ENCODE results near the gene RPL7L1.

DNA sequence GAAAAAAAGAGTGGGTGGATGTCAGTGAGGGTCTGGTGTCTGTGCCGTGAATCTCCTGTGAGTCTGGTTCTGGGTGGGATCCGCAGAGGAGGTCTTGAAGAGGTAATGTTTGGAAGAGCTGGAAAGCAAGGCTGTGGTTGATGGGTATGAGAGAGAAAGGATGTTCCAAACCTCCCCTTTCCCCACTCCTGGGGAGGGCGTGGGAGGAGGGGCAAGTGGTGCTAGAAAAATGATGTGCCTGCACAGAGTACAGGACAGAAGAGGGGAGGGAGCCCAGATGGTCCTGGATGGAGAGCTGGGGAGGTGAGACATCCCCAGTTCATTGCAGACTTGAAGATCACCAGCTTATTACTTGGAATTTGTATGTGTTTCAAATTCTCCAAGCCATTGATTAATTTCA is 53.0 kb downstream of the RPL7L1 start:
- no peak for TF ChIP-seq ZNF274 (IDR thresholded peaks at IDR 0.05; ENCODE audit: low read depth, low read length)
- TF ChIP-seq YY1 (IDR thresholded peaks at IDR 0.05; ENCODE audit: insufficient read depth, insufficient read length) = no peak
